ENCODE data around the gene MT1H. TPM values are rescaled to one million over a fixed set of nuclear protein-coding genes. Genes with fewer than 3 reads are reported as not detected.
"Not testable (repeated sequence)": the region's sequence is repeated elsewhere in the genome, so short reads cannot be mapped to it uniquely, and the experiment has no call there.

MT1H gene
- 15.4 and 781 TPM in 2 replicates for total RNA-seq

DNA sequence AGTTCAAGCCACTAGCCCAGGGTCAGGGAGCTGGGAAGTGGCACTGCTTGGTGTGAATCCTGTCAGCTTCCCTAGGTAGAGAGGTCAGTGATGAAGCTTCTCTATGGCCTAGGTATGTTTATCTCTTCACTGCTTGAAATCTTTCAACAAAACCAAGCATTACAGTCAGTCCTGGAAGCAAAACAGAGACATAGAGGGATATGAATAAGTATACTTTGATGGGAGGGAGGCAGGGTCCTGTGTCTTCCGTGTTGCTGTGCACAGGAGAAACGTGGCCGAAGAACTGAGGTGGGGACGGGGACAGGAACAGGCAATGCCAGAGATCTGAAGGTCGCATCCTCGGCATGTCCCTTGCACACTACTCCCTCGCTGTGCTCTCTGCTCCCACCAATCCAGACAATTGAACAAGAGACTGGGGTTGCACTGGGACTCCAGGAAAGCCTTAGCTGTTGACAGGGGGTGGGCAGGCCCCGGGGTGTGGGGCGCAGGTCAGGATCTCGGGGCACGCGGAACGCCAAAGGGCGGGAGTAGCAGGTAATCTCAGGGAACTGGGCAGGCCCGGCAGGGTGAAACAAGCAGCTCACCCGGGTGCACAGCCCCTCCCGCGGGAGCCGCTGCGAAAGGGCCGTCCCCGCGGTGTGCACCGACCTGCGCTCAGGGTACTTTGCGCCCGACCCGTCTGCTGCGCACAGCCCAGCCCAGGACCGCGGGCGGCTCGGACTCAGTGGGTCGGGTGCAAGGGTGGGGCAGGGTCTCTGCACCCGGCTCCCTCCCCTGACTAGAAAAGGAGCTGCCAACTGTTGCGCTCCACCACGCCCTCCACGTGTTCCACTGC, at the start of gene MT1H:
Gene MT1H (plus strand): TSS at position 810 of the 835 bp plus-strand sequence. CDS start 71 bp downstream, outside the sequence.
- no peak for DNase-seq (ENCODE audit: low read depth)
- peak within 1 kb of the TSS; percentile 7 for H3K4me3 ChIP-seq (ENCODE audit: low read depth, low read length)
- TF ChIP-seq, protein P1, sequence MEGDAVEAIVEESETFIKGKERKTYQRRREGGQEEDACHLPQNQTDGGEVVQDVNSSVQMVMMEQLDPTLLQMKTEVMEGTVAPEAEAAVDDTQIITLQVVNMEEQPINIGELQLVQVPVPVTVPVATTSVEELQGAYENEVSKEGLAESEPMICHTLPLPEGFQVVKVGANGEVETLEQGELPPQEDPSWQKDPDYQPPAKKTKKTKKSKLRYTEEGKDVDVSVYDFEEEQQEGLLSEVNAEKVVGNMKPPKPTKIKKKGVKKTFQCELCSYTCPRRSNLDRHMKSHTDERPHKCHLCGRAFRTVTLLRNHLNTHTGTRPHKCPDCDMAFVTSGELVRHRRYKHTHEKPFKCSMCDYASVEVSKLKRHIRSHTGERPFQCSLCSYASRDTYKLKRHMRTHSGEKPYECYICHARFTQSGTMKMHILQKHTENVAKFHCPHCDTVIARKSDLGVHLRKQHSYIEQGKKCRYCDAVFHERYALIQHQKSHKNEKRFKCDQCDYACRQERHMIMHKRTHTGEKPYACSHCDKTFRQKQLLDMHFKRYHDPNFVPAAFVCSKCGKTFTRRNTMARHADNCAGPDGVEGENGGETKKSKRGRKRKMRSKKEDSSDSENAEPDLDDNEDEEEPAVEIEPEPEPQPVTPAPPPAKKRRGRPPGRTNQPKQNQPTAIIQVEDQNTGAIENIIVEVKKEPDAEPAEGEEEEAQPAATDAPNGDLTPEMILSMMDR (conservative IDR thresholded peaks at IDR 0.05; ENCODE audit: low read depth, low read length), result no peak

DNA sequence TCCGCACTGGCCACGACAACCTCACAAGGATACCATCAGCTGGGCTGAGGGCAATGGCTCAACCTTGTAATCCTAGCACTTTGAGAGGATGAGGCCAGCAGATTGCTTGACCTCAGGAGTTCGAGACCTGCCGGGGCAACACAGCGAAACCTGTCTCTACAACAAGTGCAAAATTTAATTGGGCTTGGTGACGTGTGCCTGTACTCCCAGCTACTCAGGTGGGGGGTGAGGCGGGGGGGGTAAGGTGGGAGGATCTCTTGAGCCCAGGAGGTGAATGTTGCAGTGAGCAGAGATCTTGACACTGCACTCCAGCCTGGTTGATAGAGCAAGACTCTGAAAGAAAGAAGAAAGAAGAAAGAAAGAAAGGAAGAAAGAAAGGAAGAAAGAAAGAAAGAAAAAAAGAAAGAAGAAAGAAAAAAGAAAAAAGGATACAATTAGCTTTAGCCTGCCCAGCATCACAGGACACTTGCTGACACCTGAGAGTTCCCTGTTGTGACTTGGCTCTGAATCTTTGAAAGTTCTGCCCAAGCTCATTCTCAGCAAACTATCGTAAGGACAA, 49.2 kb upstream of the MT1H start:
- H3K4me3 ChIP-seq (ENCODE audit: low read depth, low read length), result no peak overlapping the region
- DNase-seq (ENCODE audit: low read depth), result no peak
- TF ChIP-seq, protein P1 (conservative IDR thresholded peaks at IDR 0.05; ENCODE audit: low read depth, low read length), result no peak

DNA sequence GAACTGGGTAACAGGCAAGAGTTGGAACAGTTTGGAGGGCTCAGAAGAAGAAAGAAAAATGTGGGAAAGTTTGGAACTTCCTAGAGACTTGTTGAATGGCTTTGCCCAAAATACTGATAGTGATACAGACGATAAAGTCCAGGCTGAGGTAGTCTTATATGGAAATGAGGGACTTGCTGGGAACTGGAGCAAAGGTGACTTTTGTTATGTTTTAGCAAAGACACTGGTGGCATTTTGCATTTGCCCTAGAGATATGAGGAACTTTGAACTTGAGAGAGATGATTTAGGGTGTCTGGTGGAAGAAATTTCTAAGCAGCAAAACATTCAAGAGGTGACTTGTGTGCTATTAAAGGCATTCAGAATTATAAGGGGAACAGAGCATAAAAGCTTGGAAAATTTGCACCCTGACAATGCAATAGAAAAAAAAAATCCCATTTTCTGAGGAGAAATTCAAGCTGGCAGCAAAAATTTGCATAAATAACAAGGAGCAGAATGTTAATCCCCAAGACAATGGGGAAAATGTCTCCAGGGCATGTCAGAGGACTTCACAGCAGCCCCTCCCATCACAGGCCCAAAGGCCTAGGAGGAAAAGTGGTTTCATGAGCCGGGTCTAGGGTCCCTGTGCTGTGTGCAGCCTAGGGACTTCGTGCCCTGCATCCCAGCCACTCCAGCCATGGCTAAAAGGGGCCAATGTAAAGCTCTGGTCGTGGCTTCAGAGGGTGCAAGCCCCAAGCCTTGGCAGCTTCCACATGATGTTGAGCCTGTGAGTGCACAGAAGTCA, 47.8 kb upstream of the MT1H start:
- DNase-seq (ENCODE audit: low read depth); H3K4me3 ChIP-seq (ENCODE audit: low read depth, low read length): not testable (repeated sequence)

DNA sequence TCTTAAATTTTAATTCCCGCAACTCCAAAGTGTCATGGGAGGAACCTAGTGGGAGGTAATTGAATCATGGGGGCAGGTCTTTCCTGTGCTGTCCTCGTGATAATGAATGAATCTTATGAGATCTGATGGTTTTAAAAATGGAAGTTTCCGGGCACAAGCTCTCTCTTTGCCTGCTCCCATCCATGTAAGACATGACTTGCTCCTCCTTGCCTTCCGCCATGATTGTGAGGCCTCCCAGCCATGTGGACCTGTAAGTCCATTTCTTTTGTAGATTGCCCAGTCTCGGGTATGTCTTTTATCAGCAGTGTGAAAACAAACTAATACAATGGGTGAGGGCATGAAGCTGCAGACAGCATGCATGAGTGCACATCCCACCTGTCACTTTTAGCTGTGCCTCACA, 46.4 kb upstream of the MT1H start:
- DNase-seq (ENCODE audit: low read depth); H3K4me3 ChIP-seq (ENCODE audit: low read depth, low read length): not testable (repeated sequence)

DNA sequence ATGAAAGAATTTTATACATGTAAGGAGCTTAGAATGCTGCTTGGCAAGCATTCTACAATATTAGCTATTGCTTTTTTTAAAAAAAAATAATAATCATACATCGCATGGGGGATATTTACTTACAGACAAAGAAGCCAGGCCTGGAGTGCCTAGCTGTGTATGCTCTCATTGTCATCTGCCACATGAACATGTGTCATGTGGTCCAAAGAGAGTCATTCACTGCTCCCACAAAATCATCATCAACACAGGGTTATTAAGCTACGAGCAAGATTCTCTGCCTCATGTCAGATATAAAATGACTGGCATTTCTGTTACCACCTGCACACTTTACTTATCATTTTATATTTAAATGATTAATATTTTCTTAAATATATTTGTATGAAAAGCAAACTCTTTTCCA, 46.0 kb upstream of the MT1H start:
- DNase-seq (ENCODE audit: low read depth), result no peak
- TF ChIP-seq, protein P1 (conservative IDR thresholded peaks at IDR 0.05; ENCODE audit: low read depth, low read length), result no peak
- no peak overlapping the region for H3K4me3 ChIP-seq (ENCODE audit: low read depth, low read length)

DNA sequence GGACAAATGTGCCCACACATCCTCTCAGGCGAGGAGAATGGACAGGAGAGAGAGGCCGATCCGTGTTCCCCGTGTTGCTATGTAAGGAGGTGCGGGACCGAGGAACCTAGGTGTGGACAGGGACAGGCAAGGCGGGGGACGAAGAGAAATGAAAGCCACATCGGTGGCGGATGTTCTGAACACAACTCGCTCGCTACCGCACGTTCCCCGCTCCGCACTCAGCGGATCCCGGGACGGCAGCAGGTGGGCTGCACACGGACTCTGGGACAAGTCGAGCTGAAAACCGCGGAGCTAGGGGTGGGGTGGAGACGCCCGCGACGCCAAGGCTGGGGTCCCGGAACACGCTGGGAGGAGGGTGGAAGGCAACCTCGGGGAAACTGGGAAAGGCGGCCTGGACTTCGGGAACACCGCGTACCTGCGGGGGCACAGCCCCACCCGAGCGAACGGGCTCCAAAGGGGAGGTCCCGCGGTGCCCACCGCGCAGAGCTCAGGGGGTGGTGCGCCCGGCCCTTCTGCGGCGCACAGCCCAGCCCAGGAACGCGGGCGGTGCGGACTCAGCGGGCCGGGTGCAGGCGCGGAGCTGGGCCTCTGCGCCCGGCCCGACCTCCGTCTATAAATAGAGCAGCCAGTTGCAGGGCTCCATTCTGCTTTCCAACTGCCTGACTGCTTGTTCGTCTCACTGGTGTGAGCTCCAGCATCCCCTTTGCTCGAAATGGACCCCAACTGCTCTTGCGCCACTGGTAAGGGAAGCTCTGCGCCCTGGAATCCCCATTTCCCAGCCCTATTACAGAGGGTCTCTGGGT, 44.3 kb upstream of the MT1H start, which contains the start of gene MT1E:
Gene MT1E (plus strand): TSS at position 642 of the 803 bp plus-strand sequence. CDS start 71 bp downstream, at position 713.
- TF ChIP-seq, protein P1 (conservative IDR thresholded peaks at IDR 0.05; ENCODE audit: low read depth, low read length), result no peak
- peak within 1 kb of the TSS; percentile 63 for H3K4me3 ChIP-seq (ENCODE audit: low read depth, low read length)
- no peak for DNase-seq (ENCODE audit: low read depth)

DNA sequence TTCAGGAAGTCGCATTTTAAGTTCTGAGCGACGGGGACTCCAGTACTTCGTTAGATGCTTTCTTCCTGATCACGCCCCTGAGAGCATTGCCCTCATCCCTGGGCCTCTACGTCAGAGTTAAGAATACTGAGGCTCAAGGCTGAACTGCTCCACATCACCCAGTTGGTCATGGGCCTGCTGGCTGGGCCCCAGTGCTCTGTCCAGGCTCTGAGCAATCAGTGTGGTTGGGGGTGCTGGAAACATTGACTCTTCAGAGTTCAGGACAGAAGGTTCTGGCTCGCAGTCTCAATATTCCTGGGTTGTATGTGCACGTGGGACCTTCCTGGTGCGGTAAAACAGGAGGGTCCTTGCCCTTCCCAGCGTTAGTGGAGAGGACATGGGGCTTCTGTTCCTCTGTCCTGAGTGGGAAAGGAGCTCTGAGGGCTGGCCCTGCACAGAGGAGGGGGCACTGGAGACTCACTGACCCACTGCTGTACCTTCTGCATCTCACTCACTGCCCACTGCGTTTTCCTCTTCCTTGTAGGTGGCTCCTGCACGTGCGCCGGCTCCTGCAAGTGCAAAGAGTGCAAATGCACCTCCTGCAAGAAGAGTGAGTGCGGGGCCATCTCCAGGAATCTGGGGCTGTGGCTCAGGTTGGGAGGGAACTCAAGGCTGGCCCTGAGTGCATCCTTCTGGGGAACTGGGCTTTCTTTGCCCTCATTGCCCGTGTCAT, 43.5 kb upstream of the MT1H start:
- no peak for DNase-seq (ENCODE audit: low read depth)
- peak overlapping the region; percentile 63 for H3K4me3 ChIP-seq (ENCODE audit: low read depth, low read length)
- TF ChIP-seq, protein P1 (conservative IDR thresholded peaks at IDR 0.05; ENCODE audit: low read depth, low read length), result no peak

Measured in epithelial cell of proximal tubule (primary cell).